ENCODE results near the gene TSKU. TPM values are rescaled to one million over a fixed set of nuclear protein-coding genes. Genes with fewer than 3 reads are reported as not detected.

TSKU gene
- total RNA-seq, 2 experiments from 2014 or later, result 0.35 to 0.38 TPM

- Mint-ChIP-seq H3K27ac (no peak overlapping the region), H3K9me3 (no peaks in the 10 kb centered on the region), H3K4me3 (no peak overlapping the region), H3K27me3 (ENCODE audit: low read depth) (no peaks in the 10 kb centered on the region), H3K4me1 (ENCODE audit: low read depth) (no peaks in the 10 kb centered on the region), H3K36me3 (ENCODE audit: low read depth) (no peaks in the 10 kb centered on the region)
- CTCF ChIA-PET, result interaction anchor here (0.6 kb wide), 1 partner anchor 19 kb away, joined by 5 read pairs; no protein-coding TSS in a partner anchor
- intact Hi-C loops (cut with micrococcal nuclease), result no loop called here
- no peak for DNase-seq
Observed at GRCh38 chr11:76832361-76832760, 49.2 kb downstream of the TSKU start.

- no peak for DNase-seq
- CTCF ChIA-PET, result no interaction called here
- Mint-ChIP-seq H3K4me3 (no peak overlapping the region), H3K27me3 (ENCODE audit: low read depth) (peaks cover 3% of the 10 kb centered on the region), H3K4me1 (ENCODE audit: low read depth) (no peaks in the 10 kb centered on the region), H3K36me3 (ENCODE audit: low read depth) (no peaks in the 10 kb centered on the region), H3K9me3 (no peaks in the 10 kb centered on the region), H3K27ac (no peak overlapping the region)
- intact Hi-C loops (cut with micrococcal nuclease), result no loop called here
Observed at GRCh38 chr11:76834151-76834550, 51.0 kb downstream of the TSKU start.

DNA sequence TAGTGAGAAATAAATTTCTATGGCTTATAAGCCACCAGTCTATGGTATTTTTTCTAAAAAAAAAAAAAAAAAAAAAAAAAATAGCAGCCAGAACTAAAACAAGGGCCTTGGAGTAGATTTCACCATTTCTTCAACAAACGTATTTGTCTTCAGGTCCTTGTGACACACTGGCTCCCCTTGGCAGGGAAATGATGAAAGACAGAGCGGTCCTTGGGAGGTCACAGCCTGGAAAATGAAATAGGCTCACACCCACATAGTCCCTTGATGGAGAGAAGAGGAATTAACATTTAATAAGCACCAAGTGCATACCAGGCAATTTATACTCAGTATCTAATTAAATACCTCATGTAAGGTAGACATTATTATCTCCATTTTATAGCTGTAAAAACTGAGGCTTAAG, 51.9 kb downstream of the TSKU start:
- CTCF ChIA-PET, result no interaction called here
- intact Hi-C loops (cut with micrococcal nuclease), result no loop called here
- Mint-ChIP-seq H3K9me3 (no peaks in the 10 kb centered on the region), H3K36me3 (ENCODE audit: low read depth) (no peaks in the 10 kb centered on the region), H3K4me1 (ENCODE audit: low read depth) (no peaks in the 10 kb centered on the region), H3K4me3 (no peak overlapping the region), H3K27me3 (ENCODE audit: low read depth) (peaks cover 6% of the 10 kb centered on the region), H3K27ac (no peak overlapping the region)
- no peak for DNase-seq

DNA sequence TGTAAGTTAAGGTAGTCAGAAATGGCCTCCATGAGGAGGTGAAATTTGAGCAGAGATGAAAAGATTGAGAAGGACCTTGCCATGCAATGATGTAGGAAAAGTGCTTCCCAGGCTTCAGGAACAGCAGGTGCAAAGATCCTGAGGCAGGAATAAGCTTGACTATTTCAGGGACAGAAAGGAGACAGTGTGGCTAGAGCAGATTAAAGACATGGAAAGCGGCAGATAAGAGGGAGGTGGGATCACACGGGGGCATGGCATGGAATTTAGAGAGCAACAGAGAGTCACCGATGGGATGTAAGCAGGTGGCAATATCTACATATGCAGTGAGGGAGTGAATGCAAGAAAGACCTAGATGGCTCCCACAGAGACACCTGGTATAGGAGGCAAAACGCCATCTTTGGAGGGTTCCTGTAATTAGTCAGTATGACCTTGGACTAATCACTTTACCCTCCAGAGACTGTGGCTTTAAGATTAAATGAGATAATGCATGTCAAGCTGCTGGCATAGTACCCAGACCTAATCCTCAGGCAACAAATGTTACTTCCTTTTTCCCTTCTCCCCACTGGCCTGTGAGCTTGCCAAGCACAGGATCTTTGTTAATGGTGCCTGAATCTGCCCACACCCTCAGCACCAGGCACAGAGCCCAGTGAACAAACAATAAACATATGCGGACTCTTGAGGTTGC, 52.9 kb downstream of the TSKU start:
- Mint-ChIP-seq H3K36me3 (ENCODE audit: low read depth) (no peaks in the 10 kb centered on the region), H3K9me3 (no peaks in the 10 kb centered on the region), H3K27ac (no peak overlapping the region), H3K4me3 (no peak overlapping the region), H3K27me3 (ENCODE audit: low read depth) (peaks cover 9% of the 10 kb centered on the region), H3K4me1 (ENCODE audit: low read depth) (no peaks in the 10 kb centered on the region)
- DNase-seq, result no peak
- CTCF ChIA-PET, result interaction anchor here (0.7 to 1.2 kb wide), 2 partner anchors 27 to 83 kb away, joined by 3 read pairs; no protein-coding TSS in a partner anchor
- intact Hi-C loops (cut with micrococcal nuclease), result no loop called here

DNA sequence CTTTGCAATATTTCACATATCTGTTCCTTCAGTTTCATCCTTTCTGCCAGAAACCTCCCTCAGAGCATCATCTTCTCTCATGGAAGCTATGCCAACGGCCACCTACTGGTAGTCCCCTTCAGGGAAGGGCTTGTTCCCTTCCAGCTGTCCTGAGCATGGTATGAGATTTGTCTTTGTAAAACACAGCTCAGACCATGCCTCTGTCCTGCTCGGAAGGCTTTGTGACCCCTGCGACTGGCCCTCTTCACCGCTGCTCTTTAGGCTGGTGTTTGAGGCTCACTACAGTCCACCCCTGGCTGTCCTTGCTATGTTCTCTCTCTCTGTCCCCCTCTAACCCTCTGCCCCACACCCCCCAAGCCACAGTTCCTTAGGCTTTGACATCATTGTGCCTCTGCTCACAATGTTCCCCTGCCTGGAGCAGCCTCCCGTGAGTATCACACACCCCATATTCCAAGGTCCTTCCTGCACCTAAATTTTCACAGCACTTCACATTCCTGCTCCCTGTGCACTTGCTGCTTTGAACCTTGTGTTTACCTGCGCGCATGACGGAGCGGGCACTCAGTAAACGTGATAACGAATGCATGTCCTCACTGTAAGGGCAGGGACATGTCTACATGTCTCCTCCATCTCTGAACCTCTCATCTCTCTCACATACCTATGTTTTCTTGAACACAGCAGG, 53.6 kb downstream of the TSKU start:
- peaks cover 14% of the 10 kb centered on the region for H3K27me3 Mint-ChIP-seq (ENCODE audit: low read depth)

GRCh38 chr11:76837696-76838677, 54.8 kb downstream of the TSKU start:
- intact Hi-C loops (cut with micrococcal nuclease), result no loop called here
- Mint-ChIP-seq H3K36me3 (ENCODE audit: low read depth) (no peaks in the 10 kb centered on the region), H3K27ac (no peak overlapping the region), H3K9me3 (no peaks in the 10 kb centered on the region), H3K4me1 (ENCODE audit: low read depth) (no peaks in the 10 kb centered on the region), H3K4me3 (no peak overlapping the region), H3K27me3 (ENCODE audit: low read depth) (peaks cover 20% of the 10 kb centered on the region)
- CTCF ChIA-PET, result no interaction called here
- DNase-seq, result no peak

More for the DNA sequence above, 53.6 kb downstream of the TSKU start:
- CTCF ChIA-PET, result interaction anchor here (0.7 to 1.2 kb wide), 2 partner anchors 28 to 82 kb away, joined by 3 read pairs; no protein-coding TSS in a partner anchor
- intact Hi-C loops (cut with micrococcal nuclease), result no loop called here
- H3K36me3 Mint-ChIP-seq (ENCODE audit: low read depth), result no peaks in the 10 kb centered on the region
- no peaks in the 10 kb centered on the region for H3K4me1 Mint-ChIP-seq (ENCODE audit: low read depth)
- no peaks in the 10 kb centered on the region for H3K9me3 Mint-ChIP-seq
- no peak for DNase-seq
- no peak overlapping the region for H3K27ac Mint-ChIP-seq
- no peak overlapping the region for H3K4me3 Mint-ChIP-seq

GRCh38 chr11:76838678-76839068, 55.5 kb downstream of the TSKU start:
- no peak overlapping the region for H3K27ac Mint-ChIP-seq
- H3K36me3 Mint-ChIP-seq (ENCODE audit: low read depth), result no peaks in the 10 kb centered on the region
- CTCF ChIA-PET, result no interaction called here
- H3K27me3 Mint-ChIP-seq (ENCODE audit: low read depth), result peaks cover 23% of the 10 kb centered on the region
- intact Hi-C loops (cut with micrococcal nuclease), result no loop called here
- DNase-seq, result no peak
- H3K9me3 Mint-ChIP-seq, result no peaks in the 10 kb centered on the region
- H3K4me3 Mint-ChIP-seq, result no peak overlapping the region
- H3K4me1 Mint-ChIP-seq (ENCODE audit: low read depth), result no peaks in the 10 kb centered on the region

DNA sequence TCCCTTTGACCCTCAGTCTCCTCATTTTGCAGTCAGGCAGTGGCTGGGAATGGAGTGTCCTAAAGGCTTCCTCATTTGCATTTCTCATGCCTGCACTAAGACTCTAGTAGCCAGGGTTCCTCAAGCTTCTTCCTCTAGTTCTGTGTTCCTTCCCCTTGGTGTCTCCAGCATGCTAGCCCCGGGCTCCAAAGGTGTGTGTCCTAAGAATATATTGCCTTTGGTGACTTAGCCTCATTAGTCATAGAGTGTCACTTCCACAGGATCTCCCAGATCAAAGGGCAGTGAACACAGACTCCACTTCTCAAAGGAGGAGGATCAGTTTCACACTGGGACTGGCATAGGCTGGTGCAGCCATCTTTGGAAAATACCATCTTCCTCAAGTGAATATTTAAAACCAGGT, 56.2 kb downstream of the TSKU start:
- H3K27me3 Mint-ChIP-seq (ENCODE audit: low read depth), result peaks cover 23% of the 10 kb centered on the region
- no peak overlapping the region for H3K27ac Mint-ChIP-seq
- CTCF ChIA-PET, result no interaction called here
- H3K4me1 Mint-ChIP-seq (ENCODE audit: low read depth), result no peaks in the 10 kb centered on the region
- no peaks in the 10 kb centered on the region for H3K36me3 Mint-ChIP-seq (ENCODE audit: low read depth)
- intact Hi-C loops (cut with micrococcal nuclease), result no loop called here
- DNase-seq, result no peak
- H3K9me3 Mint-ChIP-seq, result no peaks in the 10 kb centered on the region
- H3K4me3 Mint-ChIP-seq, result no peak overlapping the region

- intact Hi-C loops (cut with micrococcal nuclease), result no loop called here
- H3K27me3 Mint-ChIP-seq (ENCODE audit: low read depth), result peaks cover 28% of the 10 kb centered on the region
- H3K27ac Mint-ChIP-seq, result no peak overlapping the region
- no peaks in the 10 kb centered on the region for H3K9me3 Mint-ChIP-seq
- H3K4me3 Mint-ChIP-seq, result no peak overlapping the region
- no peaks in the 10 kb centered on the region for H3K36me3 Mint-ChIP-seq (ENCODE audit: low read depth)
- CTCF ChIA-PET, result interaction anchor here (0.7 kb wide), 1 partner anchor 35 kb away, joined by 3 read pairs; no protein-coding TSS in a partner anchor
- no peaks in the 10 kb centered on the region for H3K4me1 Mint-ChIP-seq (ENCODE audit: low read depth)
- no peak for DNase-seq
Observed at GRCh38 chr11:76841923-76842452, 58.8 kb downstream of the TSKU start.

- Mint-ChIP-seq H3K9me3 (no peaks in the 10 kb centered on the region), H3K4me1 (ENCODE audit: low read depth) (no peaks in the 10 kb centered on the region), H3K36me3 (ENCODE audit: low read depth) (no peaks in the 10 kb centered on the region), H3K27ac (no peak overlapping the region), H3K27me3 (ENCODE audit: low read depth) (peaks cover 26% of the 10 kb centered on the region), H3K4me3 (no peak overlapping the region)
- CTCF ChIA-PET, result no interaction called here
- no peak for DNase-seq
- intact Hi-C loops (cut with micrococcal nuclease), result no loop called here
Observed at GRCh38 chr11:76843907-76844306, 60.8 kb downstream of the TSKU start.

DNA sequence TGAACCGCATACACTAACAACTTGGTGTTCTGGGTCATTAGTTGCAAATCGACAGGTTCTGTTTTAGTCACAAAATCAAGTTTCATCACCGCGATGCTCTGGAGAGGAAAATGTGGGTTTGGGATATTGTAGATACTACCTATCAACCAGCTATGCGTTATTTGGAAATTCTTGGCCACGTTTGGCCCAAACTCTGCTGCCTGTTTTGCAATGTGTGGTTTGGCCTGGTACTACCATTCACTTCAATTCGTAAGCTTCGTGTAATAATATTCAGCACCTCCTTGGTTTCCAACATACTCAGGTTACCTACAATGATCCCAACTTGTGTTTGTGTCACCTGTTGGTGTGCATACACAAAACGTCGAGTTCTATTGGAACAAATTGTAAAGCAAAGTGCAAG, 61.4 kb downstream of the TSKU start:
- Mint-ChIP-seq H3K4me3 (no peak overlapping the region), H3K36me3 (ENCODE audit: low read depth) (no peaks in the 10 kb centered on the region), H3K27me3 (ENCODE audit: low read depth) (peaks cover 26% of the 10 kb centered on the region), H3K27ac (no peak overlapping the region), H3K4me1 (ENCODE audit: low read depth) (no peaks in the 10 kb centered on the region), H3K9me3 (no peaks in the 10 kb centered on the region)
- CTCF ChIA-PET, result no interaction called here
- intact Hi-C loops (cut with micrococcal nuclease), result no loop called here
- no peak for DNase-seq

- H3K36me3 Mint-ChIP-seq (ENCODE audit: low read depth), result no peaks in the 10 kb centered on the region
- H3K4me3 Mint-ChIP-seq, result no peak overlapping the region
- H3K9me3 Mint-ChIP-seq, result no peaks in the 10 kb centered on the region
- peaks cover 23% of the 10 kb centered on the region for H3K27me3 Mint-ChIP-seq (ENCODE audit: low read depth)
- intact Hi-C loops (cut with micrococcal nuclease), result no loop called here
- no peaks in the 10 kb centered on the region for H3K4me1 Mint-ChIP-seq (ENCODE audit: low read depth)
- CTCF ChIA-PET, result interaction anchor here (0.6 kb wide), 1 partner anchor 74 kb away, joined by 4 read pairs; no protein-coding TSS in a partner anchor
- no peak for DNase-seq
- no peak overlapping the region for H3K27ac Mint-ChIP-seq
Observed at GRCh38 chr11:76845069-76845468, 61.9 kb downstream of the TSKU start.

All from activated naive CD4-positive, alpha-beta T cell treated with anti-CD3 and anti-CD28 coated beads for 36 hours (primary cell).